Lower lobe of right lung (tissue), 2 donors: ENCODE results near the gene CEL. TPM values are rescaled to one million over a fixed set of nuclear protein-coding genes. Genes with fewer than 3 reads are reported as not detected.
"Not testable (repeated sequence)": the region's sequence is repeated elsewhere in the genome, so short reads cannot be mapped to it uniquely, and the experiment has no call there.

Source experiments
- ATAC-seq, 2 donors: fragments of 200-7000 bp; cut with Tn5 transposase; one replicate each; pipeline ENCODE4 v1.9.1; 2020 to 2022; ENCODE audit warnings: mild to moderate bottlenecking in 2 of 2, moderate library complexity in 2 of 2
- DNase-seq: peaks from one replicate; pipeline ENCODE4 v3.0.0-alpha.2; 2020
- H3K27ac ChIP-seq: fragments of 200-600 bp; one replicate; pipeline ENCODE4 v1.8.0; 2022
- H3K27me3 ChIP-seq: fragments of 200-600 bp; one replicate; pipeline ENCODE4 v1.8.0; 2022; ENCODE audit warnings: low read depth
- H3K36me3 ChIP-seq: fragments of 200-600 bp; one replicate; pipeline ENCODE4 v1.8.0; 2022; ENCODE audit warnings: mild to moderate bottlenecking
- H3K4me1 ChIP-seq: fragments of 200-600 bp; one replicate; pipeline ENCODE4 v1.8.0; 2022
- H3K4me3 ChIP-seq: fragments of 200-600 bp; one replicate; pipeline ENCODE4 v1.8.0; 2022; ENCODE audit warnings: mild to moderate bottlenecking
- H3K9me3 ChIP-seq: fragments of 200-600 bp; one replicate; pipeline ENCODE4 v1.8.0; 2022
- intact Hi-C: fragments of 100-400 bp; cut with DNase I; formaldehyde crosslinking; loops from one replicate; pipeline ENCODE4 v1.11.0; 2022
- total RNA-seq: library from RNA; stranded (reverse); fragmentation: NEBNext Ultra II Directional; extraction: Animal tissue kit (Norgen Biotek cat#: 25700); gene quantifications from one replicate; pipeline ENCODE4 v1.2.1, GENCODE V29; 2021
- TF ChIP-seq, protein P1 (sequence below): fragments of 200-600 bp; IDR thresholded peaks from one replicate; pipeline ENCODE4 v1.8.0; 2022; ENCODE audit warnings: antibody characterized with exemption, mild to moderate bottlenecking
- donor health status: DM: no; HTN: yes; CAD: no; lungs with severe emphysema.

Gene CEL
- total RNA-seq, 1 donor from 2014 or later: 1.4 TPM

DNA sequence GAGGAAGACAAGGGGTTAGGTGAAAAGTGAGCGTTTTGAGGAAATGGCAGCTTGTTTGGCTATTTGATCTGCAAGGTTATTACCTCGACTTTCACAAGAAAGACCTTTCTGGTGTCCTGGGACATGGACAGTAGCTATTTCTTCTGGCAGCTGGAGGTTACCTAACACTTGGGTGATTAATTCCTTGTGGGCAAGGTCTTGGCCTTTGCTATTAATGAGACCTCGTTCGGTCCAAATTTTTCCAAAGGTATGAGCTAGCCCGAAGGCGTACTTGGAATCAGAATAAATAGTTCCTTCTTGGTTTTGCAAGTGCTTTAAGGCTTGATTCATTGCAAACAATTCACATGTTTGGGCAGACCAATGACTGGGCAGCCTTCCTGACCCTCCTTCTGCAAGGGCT, 26.1 kb upstream of the CEL start:
- intact Hi-C loops: no loop called here
- H3K27ac ChIP-seq: no peak overlapping the region
- DNase-seq (peak; percentile 11), ATAC-seq (no peak)
- H3K36me3 ChIP-seq: peaks cover 11% of the 10 kb centered on the region
- TF ChIP-seq, protein P1, sequence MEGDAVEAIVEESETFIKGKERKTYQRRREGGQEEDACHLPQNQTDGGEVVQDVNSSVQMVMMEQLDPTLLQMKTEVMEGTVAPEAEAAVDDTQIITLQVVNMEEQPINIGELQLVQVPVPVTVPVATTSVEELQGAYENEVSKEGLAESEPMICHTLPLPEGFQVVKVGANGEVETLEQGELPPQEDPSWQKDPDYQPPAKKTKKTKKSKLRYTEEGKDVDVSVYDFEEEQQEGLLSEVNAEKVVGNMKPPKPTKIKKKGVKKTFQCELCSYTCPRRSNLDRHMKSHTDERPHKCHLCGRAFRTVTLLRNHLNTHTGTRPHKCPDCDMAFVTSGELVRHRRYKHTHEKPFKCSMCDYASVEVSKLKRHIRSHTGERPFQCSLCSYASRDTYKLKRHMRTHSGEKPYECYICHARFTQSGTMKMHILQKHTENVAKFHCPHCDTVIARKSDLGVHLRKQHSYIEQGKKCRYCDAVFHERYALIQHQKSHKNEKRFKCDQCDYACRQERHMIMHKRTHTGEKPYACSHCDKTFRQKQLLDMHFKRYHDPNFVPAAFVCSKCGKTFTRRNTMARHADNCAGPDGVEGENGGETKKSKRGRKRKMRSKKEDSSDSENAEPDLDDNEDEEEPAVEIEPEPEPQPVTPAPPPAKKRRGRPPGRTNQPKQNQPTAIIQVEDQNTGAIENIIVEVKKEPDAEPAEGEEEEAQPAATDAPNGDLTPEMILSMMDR: no peak
- H3K9me3 ChIP-seq: no peaks in the 10 kb centered on the region
- no peak overlapping the region for H3K4me3 ChIP-seq
- H3K4me1 ChIP-seq: peaks cover 19% of the 10 kb centered on the region
- no peaks in the 10 kb centered on the region for H3K27me3 ChIP-seq

DNA sequence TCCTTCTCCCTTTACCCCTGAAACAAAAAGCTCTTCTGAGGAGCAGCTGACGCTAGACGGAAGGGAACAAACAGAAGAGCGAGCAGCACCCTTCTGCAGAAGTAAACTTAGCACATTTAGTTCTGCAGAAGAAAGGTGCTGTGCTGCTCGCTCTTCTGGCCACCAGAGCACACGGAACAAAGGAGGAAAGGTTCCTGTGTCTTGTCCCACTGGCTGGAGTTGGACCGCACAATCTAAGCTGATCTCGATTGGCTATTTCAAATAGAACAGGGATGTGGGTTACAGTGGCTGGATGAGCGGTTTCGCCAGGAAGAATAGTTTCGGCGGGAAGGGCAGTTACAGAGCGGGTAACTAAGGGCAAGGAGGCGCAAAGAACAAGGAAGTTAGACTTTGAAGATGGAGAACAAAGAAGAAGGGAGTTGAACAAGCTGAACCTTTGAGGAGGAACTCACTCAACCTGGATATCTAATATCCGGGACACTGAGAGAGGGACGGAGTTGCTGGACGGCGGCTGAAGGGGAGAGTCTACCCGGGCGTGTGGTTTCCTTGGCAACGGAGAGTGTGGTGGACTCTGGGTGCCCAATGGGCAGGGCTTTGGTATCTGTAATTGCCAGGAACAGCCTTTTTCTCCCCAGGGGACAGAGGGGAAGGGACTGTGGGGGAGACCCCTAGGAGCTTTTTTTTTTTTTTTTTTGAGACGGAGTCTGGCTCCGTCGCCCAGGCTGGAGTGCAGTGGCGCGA, 23.8 kb upstream of the CEL start:
- intact Hi-C loops: no loop called here
- Histone ChIP-seq H3K27ac (no peak overlapping the region), H3K4me1 (peaks cover under 1% of the 10 kb centered on the region), H3K36me3 (peaks cover 25% of the 10 kb centered on the region), H3K27me3 (no peaks in the 10 kb centered on the region), H3K9me3 (no peaks in the 10 kb centered on the region), H3K4me3 (no peak overlapping the region)
- TF ChIP-seq, protein P1: no peak
- no peak for ATAC-seq
- DNase-seq: peak; percentile 37

DNA sequence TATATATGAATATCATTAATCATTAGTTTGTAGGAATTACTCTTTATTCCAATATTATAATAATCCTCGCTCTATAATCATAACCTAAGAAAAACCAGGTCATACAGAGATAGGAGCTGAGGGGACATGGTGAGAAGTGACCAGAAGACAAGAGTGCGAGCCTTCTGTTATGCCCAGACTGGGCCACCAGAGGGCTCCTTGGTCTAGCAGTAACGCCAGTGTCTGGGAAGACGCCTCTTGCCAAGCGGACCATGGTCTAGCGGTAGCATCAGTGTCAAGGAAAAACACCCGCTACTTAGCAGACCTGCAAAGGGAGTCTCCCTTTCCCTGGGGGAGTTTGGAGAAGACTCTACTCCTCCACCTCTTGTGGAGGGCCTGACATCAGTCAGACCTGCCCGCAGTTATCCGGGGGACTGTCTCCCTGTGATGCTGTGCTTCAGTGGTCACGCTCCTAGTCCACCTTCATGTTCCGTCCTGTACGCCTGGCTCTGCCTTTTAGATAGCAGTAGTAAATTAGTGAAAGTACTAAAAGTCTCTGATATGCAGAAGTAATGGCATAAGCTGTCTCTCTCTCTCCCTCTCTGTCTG, 20.8 kb upstream of the CEL start:
- H3K4me1 ChIP-seq, H3K9me3 ChIP-seq, ATAC-seq, intact Hi-C loops, H3K4me3 ChIP-seq, H3K27me3 ChIP-seq, H3K27ac ChIP-seq: not testable (repeated sequence)
- DNase-seq: peak; percentile 57
- TF ChIP-seq, protein P1: peak; percentile 57
- H3K36me3 ChIP-seq: peaks cover 46% of the 10 kb centered on the region

DNA sequence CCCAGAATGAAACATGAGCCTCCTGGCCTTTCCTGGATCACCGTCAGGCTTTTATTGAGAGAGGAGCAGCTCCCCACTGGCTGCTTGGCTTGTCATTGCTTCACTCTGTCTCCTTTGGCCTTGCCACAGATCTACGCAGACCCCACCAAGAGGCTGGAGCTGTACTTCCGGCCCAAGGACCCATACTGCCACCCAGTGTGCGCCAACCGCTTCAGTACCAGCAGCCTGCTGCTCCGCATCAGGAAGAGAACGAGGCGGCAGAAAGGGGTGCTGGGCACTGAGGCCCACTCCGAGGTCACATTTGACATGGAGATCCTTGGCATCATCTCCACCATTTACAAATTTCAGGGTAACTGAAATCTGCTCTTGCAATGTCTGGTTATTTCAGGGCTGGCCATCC, 19.8 kb upstream of the CEL start:
- Histone ChIP-seq H3K4me3 (no peak overlapping the region), H3K27ac (no peak overlapping the region), H3K9me3 (no peaks in the 10 kb centered on the region), H3K27me3 (no peaks in the 10 kb centered on the region), H3K36me3 (peaks cover 54% of the 10 kb centered on the region), H3K4me1 (no peaks in the 10 kb centered on the region)
- DNase-seq: no peak
- TF ChIP-seq, protein P1: no peak
- no peak for ATAC-seq
- intact Hi-C loops: no loop called here

DNA sequence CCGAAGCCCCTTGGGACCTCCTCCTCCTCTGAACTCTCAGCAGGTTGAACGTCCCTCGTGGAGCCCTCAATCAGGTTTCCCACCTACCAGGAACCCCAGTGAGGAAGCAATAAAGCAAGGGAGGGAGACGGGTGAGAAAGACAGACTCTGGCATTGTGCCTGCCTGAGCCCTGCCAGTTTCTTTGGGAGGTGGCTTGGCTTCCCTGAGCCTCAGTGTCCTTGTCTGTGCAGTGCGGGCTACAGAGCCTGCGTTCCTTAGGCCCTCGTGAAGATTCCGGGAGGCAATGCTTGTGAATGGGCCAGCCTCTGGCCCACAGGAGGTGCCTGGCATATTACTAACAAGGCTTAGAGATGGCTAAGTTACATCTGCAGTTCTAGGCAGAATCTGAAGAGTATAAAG, 19.1 kb upstream of the CEL start:
- TF ChIP-seq, protein P1: no peak
- Histone ChIP-seq H3K27me3 (no peaks in the 10 kb centered on the region), H3K27ac (no peak overlapping the region), H3K4me1 (no peaks in the 10 kb centered on the region), H3K9me3 (no peaks in the 10 kb centered on the region), H3K36me3 (peaks cover 61% of the 10 kb centered on the region), H3K4me3 (no peak overlapping the region)
- ATAC-seq (no peak), DNase-seq (no peak)
- intact Hi-C loops: no loop called here
